KOPT-K1 (cell line): Measurements from ENCODE around the gene SPDL1.

Experiments used
- H3K27ac ChIP-seq: fragments of 200-600 bp; sonication (generic); 2 replicates; pipeline ENCODE4 v1.5.1; 2016; ENCODE audit warnings: antibody characterized with exemption, mild to moderate bottlenecking, low read depth, low read length; ENCODE audit not compliant: poor library complexity, severe bottlenecking
- H3K36me3 ChIP-seq: fragments of 200-600 bp; sonication (generic); 2 replicates; pipeline ENCODE4 v1.5.1; 2017; ENCODE audit warnings: antibody characterized with exemption, mild to moderate bottlenecking, low read length, moderate library complexity; ENCODE audit not compliant: insufficient read depth
- H3K9me3 ChIP-seq: fragments of 200-600 bp; sonication (generic); 2 replicates; pipeline ENCODE4 v1.5.1; 2017; ENCODE audit warnings: antibody characterized with exemption, low read length, mild to moderate bottlenecking; ENCODE audit not compliant: insufficient read depth, poor library complexity, severe bottlenecking

SPDL1 gene, protein sequence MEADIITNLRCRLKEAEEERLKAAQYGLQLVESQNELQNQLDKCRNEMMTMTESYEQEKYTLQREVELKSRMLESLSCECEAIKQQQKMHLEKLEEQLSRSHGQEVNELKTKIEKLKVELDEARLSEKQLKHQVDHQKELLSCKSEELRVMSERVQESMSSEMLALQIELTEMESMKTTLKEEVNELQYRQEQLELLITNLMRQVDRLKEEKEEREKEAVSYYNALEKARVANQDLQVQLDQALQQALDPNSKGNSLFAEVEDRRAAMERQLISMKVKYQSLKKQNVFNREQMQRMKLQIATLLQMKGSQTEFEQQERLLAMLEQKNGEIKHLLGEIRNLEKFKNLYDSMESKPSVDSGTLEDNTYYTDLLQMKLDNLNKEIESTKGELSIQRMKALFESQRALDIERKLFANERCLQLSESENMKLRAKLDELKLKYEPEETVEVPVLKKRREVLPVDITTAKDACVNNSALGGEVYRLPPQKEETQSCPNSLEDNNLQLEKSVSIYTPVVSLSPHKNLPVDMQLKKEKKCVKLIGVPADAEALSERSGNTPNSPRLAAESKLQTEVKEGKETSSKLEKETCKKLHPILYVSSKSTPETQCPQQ

DNA sequence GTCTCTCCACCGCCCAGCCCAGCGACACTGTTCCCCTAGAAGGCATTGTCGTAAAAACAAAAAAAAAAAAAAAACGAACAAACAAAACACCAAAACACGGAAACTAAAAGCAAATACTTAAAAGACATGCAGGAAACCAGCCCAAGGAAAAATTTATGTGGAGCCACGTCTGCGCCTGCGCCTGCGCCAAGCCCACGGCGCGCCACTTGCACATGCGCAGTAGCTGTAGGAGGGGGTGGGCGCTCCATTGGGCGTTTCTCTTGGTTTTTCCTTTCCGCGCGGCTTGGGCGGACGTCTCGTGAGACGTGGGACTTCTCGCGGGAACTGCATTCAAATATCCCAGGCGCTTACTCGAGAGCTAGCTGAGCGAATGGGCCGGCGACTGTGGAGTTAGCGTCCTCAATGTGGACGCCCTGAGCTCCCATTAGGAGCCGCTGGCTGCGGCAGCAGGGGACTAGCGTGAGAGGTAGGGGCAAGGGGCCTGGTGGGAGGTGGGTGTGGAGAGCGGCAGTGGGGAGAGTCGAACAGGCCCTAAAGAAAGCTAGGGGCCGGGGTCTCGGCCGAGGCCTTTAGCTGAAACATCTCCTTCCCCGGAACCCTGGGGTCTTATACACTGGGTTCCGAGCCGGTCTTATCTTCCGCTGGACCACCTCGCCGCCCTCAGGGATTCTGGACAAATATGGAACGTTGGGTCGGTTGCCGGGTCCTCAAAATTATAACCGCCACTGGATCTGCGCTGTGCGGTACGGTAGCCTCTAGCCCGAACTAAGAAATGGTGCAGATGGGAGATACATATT lies at the start of gene SPDL1:
SPDL1 (plus strand) TSS at position 350 of the 797 bp plus-strand sequence. CDS start 4,644 bp downstream, outside the sequence.
- H3K27ac ChIP-seq: peak within 1 kb of the TSS; percentile 92
- H3K9me3 ChIP-seq: no peaks in the 10 kb centered on the region
- peaks cover 25% of the 10 kb centered on the region for H3K36me3 ChIP-seq

- Histone ChIP-seq H3K36me3 (no peaks in the 10 kb centered on the region), H3K9me3 (no peaks in the 10 kb centered on the region), H3K27ac (no peak overlapping the region)
Observed at GRCh38 chr5:169534311-169534880, 49.2 kb upstream of the SPDL1 start.

DNA sequence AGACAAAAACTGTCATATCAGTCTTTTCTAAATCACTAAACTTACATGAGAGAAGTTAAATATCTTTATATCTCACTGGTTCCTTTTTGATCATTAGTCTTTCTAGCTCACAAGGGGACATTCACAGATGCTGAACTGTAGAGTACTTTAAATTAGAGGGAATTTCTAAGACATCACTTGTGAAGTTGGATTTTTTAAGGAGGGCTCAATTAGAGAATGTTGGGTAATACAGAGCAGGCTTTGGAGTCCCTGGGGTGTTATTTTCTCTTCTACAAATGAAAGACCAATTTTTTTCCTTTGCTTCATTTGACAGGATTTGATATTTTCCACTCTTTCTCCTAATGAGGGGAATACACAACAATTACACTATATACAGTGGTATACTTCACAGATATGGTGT lies 48.6 kb upstream of the SPDL1 start:
- H3K36me3 ChIP-seq: no peaks in the 10 kb centered on the region
- no peaks in the 10 kb centered on the region for H3K9me3 ChIP-seq
- H3K27ac ChIP-seq: no peak overlapping the region

- no peaks in the 10 kb centered on the region for H3K36me3 ChIP-seq
- no peak overlapping the region for H3K27ac ChIP-seq
- peaks cover 4% of the 10 kb centered on the region for H3K9me3 ChIP-seq
Observed at GRCh38 chr5:169538944-169539343, 44.6 kb upstream of the SPDL1 start.

DNA sequence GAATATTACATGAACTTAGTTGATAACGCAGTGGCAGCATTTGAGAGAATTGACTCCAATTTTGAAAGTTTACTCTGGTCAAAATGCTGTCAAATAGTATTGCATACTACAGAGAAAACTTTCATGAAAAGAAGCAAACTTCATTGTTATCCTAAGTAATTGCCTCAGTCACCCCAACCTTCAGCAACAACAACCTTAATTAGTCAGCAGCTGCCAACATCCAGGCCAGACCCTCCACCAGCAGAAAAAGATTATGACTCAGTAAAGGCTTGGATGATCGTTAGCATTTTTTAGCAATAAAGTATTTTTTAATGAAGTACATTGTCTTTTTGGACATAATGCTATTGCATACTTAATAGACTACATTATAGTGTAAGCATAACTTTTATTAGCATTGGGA lies 40.8 kb upstream of the SPDL1 start:
- H3K27ac ChIP-seq: no peak overlapping the region
- H3K36me3 ChIP-seq: no peaks in the 10 kb centered on the region
- H3K9me3 ChIP-seq: peaks cover 4% of the 10 kb centered on the region

GRCh38 chr5:169544264-169544950 lies 39.2 kb upstream of the SPDL1 start:
- no peak overlapping the region for H3K27ac ChIP-seq
- peaks cover 4% of the 10 kb centered on the region for H3K9me3 ChIP-seq
- H3K36me3 ChIP-seq: no peaks in the 10 kb centered on the region

DNA sequence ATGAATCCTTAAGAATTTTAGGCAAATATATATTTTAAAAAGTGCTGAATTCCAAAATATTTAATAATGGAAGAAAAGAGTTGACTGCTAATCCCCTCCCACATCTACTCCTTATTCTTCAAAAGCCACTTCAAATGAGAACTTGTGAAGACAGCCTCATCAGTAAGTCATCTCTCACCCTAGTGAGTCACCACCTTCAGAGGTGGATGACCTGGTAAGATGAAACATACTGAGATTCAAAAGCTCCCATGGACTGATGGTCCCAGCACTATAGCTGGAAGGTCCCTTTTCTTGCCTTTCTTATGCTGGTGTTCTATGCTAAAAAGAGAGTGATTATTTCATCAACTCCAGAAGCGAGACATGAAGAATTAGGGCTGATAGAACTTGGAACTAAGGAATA lies 37.8 kb upstream of the SPDL1 start:
- Histone ChIP-seq H3K27ac (no peak overlapping the region), H3K9me3 (peaks cover 4% of the 10 kb centered on the region), H3K36me3 (no peaks in the 10 kb centered on the region)

- Histone ChIP-seq H3K36me3 (no peaks in the 10 kb centered on the region), H3K9me3 (peaks cover 2% of the 10 kb centered on the region), H3K27ac (no peak overlapping the region)
Observed at GRCh38 chr5:169546346-169546745, 37.2 kb upstream of the SPDL1 start.

GRCh38 chr5:169547508-169547907 lies 36.1 kb upstream of the SPDL1 start:
- Histone ChIP-seq H3K27ac (no peak overlapping the region), H3K36me3 (no peaks in the 10 kb centered on the region)

GRCh38 chr5:169548315-169548714 lies 35.3 kb upstream of the SPDL1 start:
- no peaks in the 10 kb centered on the region for H3K9me3 ChIP-seq
- H3K36me3 ChIP-seq: no peaks in the 10 kb centered on the region
- H3K27ac ChIP-seq: no peak overlapping the region

More at GRCh38 chr5:169547508-169547907, 36.1 kb upstream of the SPDL1 start:
- H3K9me3 ChIP-seq: no peaks in the 10 kb centered on the region

DNA sequence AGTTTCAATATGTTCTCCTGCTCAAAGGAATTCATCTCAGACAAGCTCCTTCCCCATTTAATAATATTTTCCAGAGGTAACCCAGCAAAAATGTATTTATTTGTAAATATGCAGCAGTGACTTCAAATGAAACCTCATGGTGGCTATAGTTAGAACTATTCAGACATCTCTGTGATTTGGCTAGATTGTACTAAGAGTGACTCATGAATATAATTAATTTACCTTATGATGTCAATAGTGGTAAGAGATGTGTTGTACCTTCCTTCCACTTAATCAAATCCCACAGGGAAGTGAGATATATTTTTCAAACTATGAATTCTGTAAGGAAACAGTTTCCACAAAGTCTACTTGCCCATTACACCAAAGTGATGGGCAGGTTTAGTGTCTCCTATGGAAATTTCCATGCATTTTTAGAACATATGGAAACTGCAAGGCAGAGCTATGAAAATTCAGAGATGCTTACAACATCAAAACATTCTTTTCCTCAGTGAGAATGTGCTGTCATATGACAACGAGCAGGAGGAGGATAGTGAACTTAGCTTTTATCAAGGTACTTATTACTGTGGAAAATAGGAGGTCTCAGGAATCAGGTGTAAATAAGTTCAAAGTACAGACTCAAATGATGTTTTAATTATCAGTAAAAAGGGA lies 34.0 kb upstream of the SPDL1 start:
- Histone ChIP-seq H3K9me3 (no peaks in the 10 kb centered on the region), H3K27ac (no peak overlapping the region), H3K36me3 (no peaks in the 10 kb centered on the region)

DNA sequence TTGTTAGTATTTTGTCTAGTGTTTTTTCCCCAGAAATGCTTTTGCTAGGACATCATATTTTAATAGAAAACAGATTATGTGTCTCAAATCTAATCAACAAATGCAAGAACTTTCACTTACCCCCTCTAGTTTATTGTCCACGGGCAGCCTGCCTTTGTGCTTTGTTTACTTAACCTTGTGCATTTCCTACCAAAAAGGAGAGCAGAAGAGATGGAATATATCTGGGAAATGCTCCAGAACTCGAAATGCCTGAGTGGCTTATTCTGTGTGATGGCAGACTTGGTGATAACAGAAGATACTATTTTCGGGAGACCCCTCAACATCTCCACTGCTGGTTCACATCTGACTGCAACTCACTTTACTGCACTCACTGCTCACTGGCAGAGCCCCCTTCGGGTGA lies 33.3 kb upstream of the SPDL1 start:
- no peaks in the 10 kb centered on the region for H3K9me3 ChIP-seq
- no peak overlapping the region for H3K27ac ChIP-seq
- H3K36me3 ChIP-seq: no peaks in the 10 kb centered on the region

GRCh38 chr5:169551146-169551545 lies 32.4 kb upstream of the SPDL1 start:
- Histone ChIP-seq H3K36me3 (no peaks in the 10 kb centered on the region), H3K27ac (no peak overlapping the region), H3K9me3 (no peaks in the 10 kb centered on the region)

DNA sequence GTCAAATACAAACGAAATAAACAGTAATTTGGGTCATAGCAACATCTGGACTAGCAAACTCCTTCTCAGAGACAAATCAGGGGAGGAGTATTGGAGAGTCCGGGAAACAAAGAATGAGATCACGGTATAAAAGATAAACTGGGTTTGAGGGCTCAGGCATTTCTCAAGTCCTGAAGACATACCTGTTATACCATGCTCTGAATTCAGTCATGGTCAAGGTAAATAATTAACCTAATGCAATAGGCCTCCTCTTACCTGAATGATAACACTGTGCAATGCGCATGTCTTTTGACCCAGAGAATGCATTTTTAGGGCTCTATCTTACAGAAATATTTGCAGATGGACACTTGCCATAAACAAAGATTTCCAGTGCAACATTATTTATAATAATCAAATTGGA lies 31.9 kb upstream of the SPDL1 start:
- H3K9me3 ChIP-seq: no peaks in the 10 kb centered on the region
- no peak overlapping the region for H3K27ac ChIP-seq
- H3K36me3 ChIP-seq: no peaks in the 10 kb centered on the region
